Effector CD8-positive, alpha-beta T cell (primary cell): ENCODE data around the gene CPN1.
"Not testable (repeated sequence)": the region's sequence is repeated elsewhere in the genome, so short reads cannot be mapped to it uniquely, and the experiment has no call there.

Experiments used
- DNase-seq: peaks from one replicate; lab custom pipeline; 2025; lab: John Stamatoyannopoulos, UW
- total RNA-seq, 4 experiments: gene quantifications; one replicate each; lab custom pipeline; 2026; lab: John Stamatoyannopoulos, UW

Gene CPN1
- total RNA-seq: 0 to 0.18 (median 0) reads per million in 4 experiments

DNA sequence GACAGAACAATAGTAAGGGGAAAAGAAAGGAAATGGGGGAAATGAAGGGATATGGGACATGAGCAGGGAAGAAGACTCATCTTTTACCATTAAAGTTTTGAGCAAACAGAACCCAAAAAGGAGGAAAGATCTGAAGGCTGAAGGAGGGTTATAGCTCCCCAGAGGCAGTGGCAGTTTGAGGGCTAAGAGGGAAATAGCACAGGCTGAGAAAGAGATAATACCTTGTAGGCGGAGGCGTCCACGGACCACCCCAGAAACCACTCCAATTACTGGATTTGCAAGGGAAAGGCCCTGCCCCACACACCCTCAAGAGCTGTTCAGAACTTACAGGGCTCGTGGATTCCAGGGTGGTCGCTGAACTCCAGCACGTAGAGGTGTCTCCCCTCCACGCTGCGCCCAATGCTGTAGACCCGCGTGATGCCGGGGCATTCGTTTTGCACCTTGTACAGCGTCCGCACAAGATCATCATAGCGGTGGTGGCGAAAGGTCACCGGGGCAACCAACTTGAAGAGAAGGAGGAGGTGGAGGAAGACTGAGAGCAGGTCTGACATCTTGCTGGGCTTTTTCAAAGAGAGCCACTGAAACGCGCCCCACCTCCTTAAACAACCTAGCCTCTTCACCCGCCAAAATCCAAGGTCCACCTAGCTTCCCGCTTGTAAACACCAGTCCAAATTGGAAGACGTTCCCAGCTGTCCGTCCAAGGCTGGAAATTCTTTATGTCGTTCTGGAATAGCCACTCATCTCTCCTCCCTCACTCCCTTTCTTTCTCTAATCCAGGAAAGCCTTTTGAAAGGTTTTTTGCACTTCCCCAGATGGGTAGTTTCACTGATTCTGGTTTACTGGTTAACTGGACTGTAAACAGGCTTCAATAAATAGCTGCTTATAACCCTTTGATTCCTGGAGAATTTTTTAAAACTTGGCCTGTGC lies at the start of gene CPN1:
Gene CPN1 (minus strand): TSS at position 795 of the 927 bp plus-strand sequence. CDS start 244 bp downstream, at position 551.
- no peak for DNase-seq

- DNase-seq: no peak
These were observed 49.2 kb upstream of the CPN1 start for GRCh38 chr10:100130831-100131230.

- no peak for DNase-seq
These were observed 47.8 kb upstream of the CPN1 start for GRCh38 chr10:100129424-100129823.

- DNase-seq: no peak
These were observed 47.3 kb upstream of the CPN1 start for GRCh38 chr10:100128951-100129350.

DNA sequence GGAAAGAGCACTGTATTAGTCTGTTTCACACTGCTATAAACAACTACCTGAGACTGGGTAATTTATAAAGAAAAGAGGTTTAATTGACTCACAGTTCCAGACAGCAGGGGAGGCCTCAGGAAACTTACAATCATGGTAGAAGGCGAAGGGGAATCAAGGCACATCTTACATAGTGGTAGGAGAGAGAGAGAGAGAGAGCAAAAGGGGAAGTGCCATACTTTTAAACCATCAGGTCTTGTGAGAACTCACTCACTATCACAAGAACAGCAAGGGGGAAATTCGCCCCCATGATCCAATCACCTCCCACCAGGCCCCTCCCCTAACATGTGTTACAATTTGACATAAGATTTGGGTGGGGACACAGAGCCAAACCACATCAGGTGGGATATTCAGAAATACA lies 43.7 kb upstream of the CPN1 start:
- not testable (repeated sequence) for DNase-seq

GRCh38 chr10:100124097-100124496 lies 42.4 kb upstream of the CPN1 start:
- no peak for DNase-seq

DNA sequence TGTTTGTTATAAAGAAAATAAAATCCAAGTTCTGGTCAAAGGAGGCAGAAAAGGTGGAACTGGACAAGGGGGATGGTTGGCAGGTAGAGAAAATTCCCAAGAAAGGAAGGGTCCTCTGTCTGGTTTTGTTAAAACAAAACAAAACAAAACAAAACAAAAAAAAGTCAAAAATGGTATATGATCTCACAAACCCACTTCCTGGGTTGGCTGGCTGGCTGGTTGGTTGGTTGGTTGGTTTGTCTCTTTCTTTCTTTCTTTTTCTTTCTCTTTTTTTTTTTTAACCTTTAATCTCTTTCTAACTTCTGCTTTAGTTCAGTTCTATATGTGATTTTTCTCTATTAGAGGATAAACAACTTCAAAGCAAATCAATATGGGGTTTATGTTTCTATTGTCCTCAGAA lies 41.1 kb upstream of the CPN1 start:
- no peak for DNase-seq

- DNase-seq: no peak
These were observed 38.9 kb upstream of the CPN1 start for GRCh38 chr10:100120550-100120949.

DNA sequence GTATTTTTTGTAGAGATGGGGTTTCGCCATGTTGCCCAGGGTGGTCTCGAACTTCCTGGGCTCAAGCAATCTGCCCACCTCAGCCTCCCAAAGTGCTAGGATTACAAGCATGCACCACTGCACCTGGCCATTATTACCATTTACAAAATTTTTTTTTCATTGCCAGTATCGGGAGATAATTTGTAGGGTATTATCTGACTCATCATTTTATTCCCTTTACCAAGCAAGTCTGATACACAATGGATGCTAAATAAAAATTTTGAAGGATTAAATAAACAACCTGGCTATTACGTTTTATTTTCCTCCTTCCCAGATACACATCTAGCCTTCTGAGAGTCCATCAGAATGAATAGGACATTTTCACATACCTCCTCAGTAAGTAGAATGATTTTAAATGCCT lies 38.1 kb upstream of the CPN1 start:
- DNase-seq: no peak

GRCh38 chr10:100114976-100115770 lies 33.5 kb upstream of the CPN1 start:
- DNase-seq: no peak

- no peak for DNase-seq
These were observed 32.8 kb upstream of the CPN1 start for GRCh38 chr10:100114460-100114859.

DNA sequence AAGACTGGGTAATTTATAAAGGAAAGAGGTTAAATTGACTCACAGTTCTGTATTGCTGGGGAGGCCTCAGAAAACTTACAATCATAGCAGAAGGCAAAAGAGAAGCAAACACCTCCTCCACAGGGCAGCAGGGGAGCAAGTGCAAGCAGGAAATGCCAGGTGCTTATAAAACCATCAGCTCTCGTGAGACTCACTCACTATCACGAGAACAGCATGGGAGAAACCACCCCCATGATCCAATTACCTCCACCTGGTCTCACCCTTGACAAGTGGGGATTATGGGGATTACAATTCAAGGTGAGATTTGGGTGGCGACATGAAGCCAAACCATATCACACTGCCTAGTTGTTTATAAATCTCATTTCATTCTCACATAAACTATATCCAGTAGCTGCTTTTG lies 28.0 kb upstream of the CPN1 start:
- no peak for DNase-seq

GRCh38 chr10:100106865-100107264 lies 25.2 kb upstream of the CPN1 start:
- no peak for DNase-seq

GRCh38 chr10:100104300-100104699 lies 22.6 kb upstream of the CPN1 start:
- no peak for DNase-seq

GRCh38 chr10:100103581-100103980 lies 21.9 kb upstream of the CPN1 start:
- no peak for DNase-seq

DNA sequence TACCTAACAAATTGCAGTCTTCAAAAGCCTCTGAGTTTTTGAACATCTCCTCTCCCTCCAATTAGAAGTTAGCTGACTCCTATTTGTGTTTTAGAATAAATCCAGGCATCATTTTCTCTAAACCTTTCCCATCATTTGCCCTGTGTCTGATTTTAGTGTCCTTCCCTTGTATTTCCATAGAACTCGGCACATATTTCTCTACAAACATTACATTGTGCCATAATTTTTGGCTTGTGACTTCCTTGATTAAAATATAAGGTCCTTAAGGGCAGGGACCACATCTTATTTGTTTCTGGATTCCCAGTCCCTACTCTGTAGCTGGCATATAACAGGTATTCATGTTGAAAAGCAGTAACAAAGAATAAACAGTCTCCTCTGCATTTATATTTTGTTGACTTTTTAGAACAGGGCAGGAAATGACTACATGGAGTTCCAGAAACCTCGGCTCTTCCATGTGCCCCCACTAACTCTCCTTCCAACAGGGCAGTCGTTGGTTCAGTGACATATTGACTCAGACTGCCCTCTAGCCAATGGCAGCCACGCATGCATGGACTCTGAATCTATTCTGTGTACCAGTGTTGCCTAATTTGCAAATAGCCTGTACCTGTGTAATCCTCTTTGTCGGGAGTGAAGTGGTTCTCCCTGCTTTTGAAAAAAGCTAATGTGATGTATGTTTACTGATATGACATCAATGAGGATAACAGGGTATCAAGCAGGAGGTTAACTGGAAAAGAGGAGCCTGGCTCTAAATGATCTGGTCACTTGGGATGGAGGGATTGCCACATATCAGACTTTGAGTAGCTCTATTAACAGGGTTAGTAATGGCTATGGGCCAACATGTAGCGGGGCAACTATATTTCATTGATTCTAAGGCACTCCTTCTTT lies 19.8 kb upstream of the CPN1 start:
- DNase-seq: no peak

DNA sequence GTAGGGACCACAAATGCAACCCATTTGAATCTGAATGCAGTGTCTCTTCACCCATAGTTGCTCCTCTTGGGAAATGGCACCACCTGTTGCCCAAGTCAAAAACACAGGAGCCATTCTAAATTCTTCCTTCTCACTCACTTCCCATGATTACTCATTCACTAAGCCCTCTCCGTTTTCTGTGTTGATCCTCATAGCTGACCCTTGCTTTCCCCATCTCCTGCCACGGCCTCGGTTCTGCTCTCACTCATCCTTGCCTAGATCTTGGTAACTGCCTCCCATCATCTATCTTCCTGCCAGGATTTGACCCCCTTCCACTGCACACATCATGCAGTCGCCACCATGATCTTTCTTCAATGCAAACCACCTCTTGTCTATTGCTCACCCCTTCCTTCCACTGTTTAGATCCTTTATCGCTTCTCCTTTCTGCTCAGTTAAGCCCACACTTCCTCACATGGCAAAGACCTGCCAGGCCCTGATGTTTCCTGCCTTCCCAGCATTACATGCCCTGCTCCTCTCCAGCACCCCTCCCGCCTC lies 19.0 kb upstream of the CPN1 start:
- DNase-seq: no peak

GRCh38 chr10:100089241-100089640 lies 7.6 kb upstream of the CPN1 start:
- no peak for DNase-seq

GRCh38 chr10:100086708-100087107 lies 5.0 kb upstream of the CPN1 start:
- DNase-seq: not testable (repeated sequence)

GRCh38 chr10:100085596-100085995 lies 3.9 kb upstream of the CPN1 start:
- no peak for DNase-seq

DNA sequence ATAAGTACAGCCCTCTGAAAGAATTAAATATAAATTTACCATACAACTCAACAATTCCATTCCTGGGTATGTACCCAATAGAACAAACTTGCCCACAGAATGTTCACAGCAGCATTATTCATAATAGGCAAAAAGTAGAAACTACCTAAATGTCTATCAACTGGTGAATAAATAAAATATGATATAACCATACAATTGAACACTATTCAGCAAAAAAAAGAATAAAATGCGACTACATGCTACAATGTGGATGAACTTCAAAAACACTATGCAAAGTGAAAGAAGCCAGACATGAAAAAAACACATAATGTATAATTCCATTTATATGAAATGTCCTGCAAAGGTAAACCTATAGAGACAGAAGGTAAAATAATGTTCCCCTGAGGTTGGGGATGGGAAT lies 2.0 kb upstream of the CPN1 start:
- DNase-seq: no peak

- DNase-seq: not testable (repeated sequence)
These were observed 607 bp upstream of the CPN1 start for GRCh38 chr10:100082276-100082675.
